ENCODE measurements around the gene DAPK1. TPM values are rescaled to one million over a fixed set of nuclear protein-coding genes. Genes with fewer than 3 reads are reported as not detected.

The DAPK1 gene
- total and polyA plus RNA-seq, 10 of the 15 experiments (the other 5 are each of a cell fraction or from before 2014, with no cell fraction given): 8.2 to 94.7 (median 51.6) TPM

GRCh38 chr9:87661241-87661640 lies 163.6 kb downstream of the DAPK1 start:
- H3K27ac ChIP-seq (ENCODE audit: control insufficient read depth, insufficient read depth): no peak overlapping the region
- no peak overlapping the region for H3K4me2 ChIP-seq (ENCODE audit: control insufficient read depth, insufficient read depth)
- no peak overlapping the region for H3K9ac ChIP-seq (ENCODE audit: control insufficient read depth, insufficient read depth, low read length)
- ChIA-PET SMC1A (ENCODE audit: uncharacterized antibody, unreplicated experiment) (interaction anchor here (0.8 to 2.6 kb wide), 4 partner anchors 47 to 323 kb away, joined by 3 to 26 read pairs (median 6); no protein-coding TSS in a partner anchor), CTCF (interaction anchor here (3.4 kb wide), 1 partner anchor 324 kb away, joined by 59 read pairs; no protein-coding TSS in a partner anchor), RAD21 (ENCODE audit: unreplicated experiment) (interaction anchor here (3.0 kb wide), 1 partner anchor 326 kb away, joined by 13 read pairs; no protein-coding TSS in a partner anchor), POLR2A (no interaction called here)
- intact Hi-C loops (cut with micrococcal nuclease; ENCODE audit: unreplicated experiment) (loop anchor here (5.0 kb wide), 1 partner anchor 159 kb away; no protein-coding TSS in a partner anchor), in situ Hi-C loops (cut with MboI) (loop anchor here (5.0 kb wide), 1 partner anchor 319 kb away; no protein-coding TSS in a partner anchor)
- no peaks in the 10 kb centered on the region for H4K20me1 ChIP-seq (ENCODE audit: control insufficient read depth, insufficient read depth)
- no peak overlapping the region for H3K4me3 ChIP-seq
- no peaks in the 10 kb centered on the region for H3K27me3 ChIP-seq (replicated peaks in 1 of 2; ENCODE audit: control insufficient read depth in 2 of 2, insufficient read depth in 2 of 2, low read length in 1 of 2)
- FAIRE-seq (peak; percentile 57), ATAC-seq (peak; percentile 52), DNase-seq (ENCODE audit: low read depth, low spot score) (no peak)
- peaks cover 5 to 9% of the 10 kb centered on the region in 2 experiments for H3K36me3 ChIP-seq (ENCODE audit: control insufficient read depth in 2 of 2, insufficient read depth in 2 of 2, low read length in 1 of 2)
- no TSS peak for BruUV-seq (replicated peaks)
- H3K79me2 ChIP-seq (ENCODE audit: control insufficient read depth, insufficient read depth, low read length): no peaks in the 10 kb centered on the region
- peaks cover 5% of the 10 kb centered on the region; the same call in 1 of the 3 replicates for H3K9me3 ChIP-seq (replicated peaks; ENCODE audit: control insufficient read depth, insufficient read depth, low read length)
- no peak overlapping the region for H2AFZ ChIP-seq (ENCODE audit: control insufficient read depth, low read depth, low read length)
- 84% methylated on average over 1 of the region's 1 CpG for WGBS (ENCODE audit: insufficient coverage, insufficient replicate concordance, low lambda C conversion rate, missing lambda C conversion rate)
- no peaks in the 10 kb centered on the region for H3K4me1 ChIP-seq (ENCODE audit: control insufficient read depth, insufficient read depth, low read length)
- no peak for TF ChIP-seq CREM (IDR thresholded peaks at IDR 0.05; ENCODE audit: low read depth)
- no peak for TF ChIP-seq SUZ12 (IDR thresholded peaks at IDR 0.05; ENCODE audit: unreplicated experiment)
- TF ChIP-seq SREBF1 (IDR thresholded peaks at IDR 0.05; ENCODE audit: low read length): no peak
- no peak for TF ChIP-seq LARP7 (IDR thresholded peaks at IDR 0.05)
- TF ChIP-seq RUNX3 (IDR thresholded peaks at IDR 0.05; ENCODE audit: low read length): peak; percentile 66
- no peak for TF ChIP-seq BCL11A (IDR thresholded peaks at IDR 0.05; ENCODE audit: low read depth, low read length)
- TF ChIP-seq CBX3 (IDR thresholded peaks at IDR 0.05; ENCODE audit: borderline replicate concordance, low read depth): no peak
- no peak for TF ChIP-seq ZSCAN29 (IDR thresholded peaks at IDR 0.05)
- no peak for TF ChIP-seq NRF1 (conservative IDR thresholded peaks at IDR 0.05; ENCODE audit: low read depth, low read length)
- no peak for TF ChIP-seq BRCA1 (IDR thresholded peaks at IDR 0.05; ENCODE audit: low read depth, low read length)
- no peak for TF ChIP-seq MTA2 (IDR thresholded peaks at IDR 0.05; ENCODE audit: low read depth)
- TF ChIP-seq POU2F2 (IDR thresholded peaks at IDR 0.05; ENCODE audit: borderline replicate concordance, low read depth, low read length): no peak
- TF ChIP-seq FOXM1 (IDR thresholded peaks at IDR 0.05; ENCODE audit: low read depth, low read length): peak; percentile 58; the same call in 1 of the 2 replicates
- no peak for TF ChIP-seq CEBPZ (IDR thresholded peaks at IDR 0.05; ENCODE audit: low read depth, low read length)
- no peak for TF ChIP-seq ATF3 (IDR thresholded peaks at IDR 0.05; ENCODE audit: borderline replicate concordance, extremely low read depth, low read depth, low read length)
- TF ChIP-seq MYB (IDR thresholded peaks at IDR 0.05; ENCODE audit: borderline replicate concordance, low read depth, low read length): no peak
- no peak for TF ChIP-seq PBX3 (IDR thresholded peaks at IDR 0.05; ENCODE audit: insufficient replicate concordance, low read depth, low read length)
- no peak for TF ChIP-seq FOS (IDR thresholded peaks at IDR 0.05; ENCODE audit: borderline replicate concordance, extremely low read depth, insufficient read length)
- TF ChIP-seq CHD2 (IDR thresholded peaks at IDR 0.05; ENCODE audit: borderline replicate concordance, low read depth, low read length): no peak
- TF ChIP-seq USF2 (IDR thresholded peaks at IDR 0.05; ENCODE audit: borderline replicate concordance, low read depth, low read length): no peak
- TF ChIP-seq CBX5 (IDR thresholded peaks at IDR 0.05; ENCODE audit: low read depth): no peak
